SW 1271 (cell line): ENCODE measurements around the gene DAB2IP.

ENCODE experiments used
- DNase-seq, 2 experiments: peaks; one replicate each; lab custom pipeline; 2025; lab: John Stamatoyannopoulos, UW

Gene DAB2IP

DNA sequence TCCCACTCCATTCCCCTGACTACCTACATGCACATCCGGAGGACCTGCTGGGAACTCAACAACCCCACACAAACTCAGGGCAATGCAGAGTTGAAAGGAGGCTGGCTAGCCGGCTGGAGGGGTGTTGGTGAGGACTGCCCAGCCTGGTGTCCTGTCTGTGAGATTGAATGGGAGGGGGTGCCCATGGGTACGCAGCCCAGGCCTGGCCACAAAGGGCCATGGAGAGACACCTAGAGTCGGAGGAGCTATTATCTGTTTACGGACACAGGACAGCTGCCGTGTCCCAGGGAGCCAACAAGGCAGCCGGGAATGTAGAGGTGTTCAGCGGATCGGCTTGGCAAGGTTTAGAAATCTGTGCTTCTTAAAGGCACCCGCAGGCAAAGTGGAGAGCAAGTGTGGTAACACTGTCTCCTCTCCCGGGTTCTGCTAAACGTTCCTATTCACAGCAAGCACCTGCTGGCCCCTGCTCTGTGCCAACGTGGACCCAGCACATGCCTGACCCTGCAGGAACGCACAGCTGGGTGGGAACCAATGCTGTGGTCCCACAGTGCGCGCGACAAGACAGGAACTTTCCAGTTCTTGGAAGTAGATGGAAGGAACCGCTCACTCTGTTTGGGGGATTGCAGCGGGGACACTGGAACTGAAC is 166.7 kb downstream of the DAB2IP start:
- no peak for DNase-seq

DNA sequence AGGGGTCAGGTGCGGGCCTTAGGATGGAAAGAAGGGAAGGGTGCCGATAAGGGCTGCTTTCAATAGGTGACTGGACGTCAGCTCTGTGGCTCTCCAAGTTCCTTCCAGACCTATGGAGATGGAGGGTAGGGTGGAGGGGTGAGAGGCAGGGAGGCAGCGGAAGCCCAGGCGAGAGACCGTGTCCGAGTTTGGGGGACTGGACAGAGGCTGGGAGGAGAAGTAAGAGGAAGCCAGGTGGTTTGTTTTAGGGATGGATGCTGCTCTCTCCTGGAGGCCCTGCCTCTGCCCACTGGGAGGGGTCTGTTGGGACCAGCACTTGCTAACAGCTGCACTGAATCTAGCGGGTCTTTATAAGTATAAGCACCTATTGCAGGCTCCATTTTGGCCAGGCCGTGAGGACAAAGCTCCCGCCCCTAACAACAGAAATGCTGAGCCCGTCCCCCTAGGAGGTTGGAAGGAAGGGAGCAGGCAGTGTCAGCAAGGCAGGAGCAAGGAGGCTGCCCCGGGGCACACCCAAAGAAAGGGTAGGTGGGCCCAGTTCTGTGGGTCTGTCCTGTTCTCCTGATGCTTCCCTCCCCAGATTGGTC is 167.5 kb downstream of the DAB2IP start:
- DNase-seq = no peak

DNA sequence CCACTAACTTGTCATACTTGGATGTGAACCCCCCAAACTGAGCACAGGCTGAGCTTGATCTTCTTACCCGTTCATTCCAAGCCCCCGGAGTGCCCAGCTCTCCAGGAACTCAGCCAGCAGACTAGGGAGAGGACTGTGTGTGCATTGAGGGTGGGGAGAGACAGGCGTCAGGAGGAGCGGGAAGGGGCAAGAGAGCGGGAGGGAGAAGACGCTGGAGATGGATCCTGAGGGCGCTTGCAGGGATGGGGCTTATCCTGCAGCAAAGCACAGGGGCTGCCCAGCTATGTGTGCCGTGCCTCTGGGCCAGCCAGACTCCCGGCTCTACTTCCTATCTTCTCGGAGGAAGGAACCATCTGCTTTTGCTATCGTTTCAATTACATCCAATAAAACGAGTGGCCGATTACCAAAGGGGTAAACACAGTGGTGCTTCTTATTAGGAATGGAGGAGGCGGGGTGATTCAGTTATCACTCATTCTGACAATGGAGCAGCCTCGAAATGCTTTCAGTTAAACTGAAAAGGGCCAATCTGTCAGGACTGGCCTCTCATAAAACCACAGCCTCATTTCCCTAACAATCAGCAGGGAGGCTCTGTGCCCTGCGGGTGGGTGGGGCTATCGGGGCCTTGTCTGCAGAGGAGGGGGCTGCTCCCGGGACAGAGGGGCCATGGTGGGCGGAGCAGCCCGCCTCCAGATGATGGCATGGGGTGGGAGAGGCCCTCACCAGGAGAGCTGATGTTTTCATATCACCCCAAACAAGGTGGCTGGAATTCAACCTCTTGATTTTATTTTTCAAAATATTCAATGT is 168.2 kb downstream of the DAB2IP start:
- no peak for DNase-seq

DNA sequence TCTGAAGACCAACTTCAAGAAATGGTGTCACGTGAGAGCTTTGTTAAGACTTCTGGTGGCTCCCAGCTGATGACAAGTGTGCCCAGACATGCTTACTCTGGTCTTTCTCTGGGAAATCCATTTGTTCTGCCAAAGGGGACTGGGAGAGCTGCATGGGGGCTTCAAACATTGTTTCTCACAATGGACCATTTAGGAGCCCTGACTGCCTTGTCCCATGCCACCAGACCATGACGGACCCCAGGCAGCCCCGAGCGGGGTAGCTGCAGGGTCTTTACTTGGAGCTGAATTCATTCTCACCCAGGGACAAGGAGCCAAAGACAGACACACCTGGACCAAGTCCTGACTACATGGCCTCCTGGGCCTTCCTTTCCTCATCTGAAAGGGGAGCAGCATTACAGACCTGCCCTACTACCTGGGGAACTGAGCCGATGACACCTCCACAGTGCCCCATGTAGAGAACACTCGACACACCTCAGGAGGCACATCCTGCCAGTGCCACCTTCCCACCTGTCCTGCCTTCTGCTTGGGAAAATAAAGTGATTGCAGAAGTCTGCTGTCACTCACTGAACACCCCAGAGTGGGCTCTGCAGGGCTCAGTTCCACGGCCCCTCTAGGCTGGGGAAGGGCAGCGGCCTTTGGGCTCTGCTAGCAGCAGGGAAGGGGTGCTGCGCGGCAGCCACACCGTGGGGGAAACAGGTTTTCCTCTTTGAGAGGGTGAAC is 169.0 kb downstream of the DAB2IP start:
- no peak for DNase-seq

DNA sequence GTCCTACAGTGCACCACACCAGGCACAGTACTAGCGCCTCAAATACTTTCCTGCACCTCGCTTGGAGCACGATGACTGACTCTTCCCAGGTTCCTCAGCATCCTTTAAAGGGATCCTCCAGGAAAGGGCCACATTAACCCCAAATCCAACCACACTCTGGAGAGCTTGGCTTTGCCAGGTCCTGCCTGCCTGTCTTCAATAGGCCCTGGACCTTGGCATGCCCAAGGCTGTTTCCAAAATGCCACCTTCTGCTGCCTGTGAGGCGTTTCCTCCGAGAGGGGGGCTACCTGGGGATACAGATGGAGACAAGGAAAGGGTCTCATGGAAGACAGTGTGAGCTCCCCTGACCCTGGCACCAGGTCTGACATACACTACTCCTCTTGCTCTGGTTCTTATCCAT is 169.9 kb downstream of the DAB2IP start:
- DNase-seq = no peak

DNA sequence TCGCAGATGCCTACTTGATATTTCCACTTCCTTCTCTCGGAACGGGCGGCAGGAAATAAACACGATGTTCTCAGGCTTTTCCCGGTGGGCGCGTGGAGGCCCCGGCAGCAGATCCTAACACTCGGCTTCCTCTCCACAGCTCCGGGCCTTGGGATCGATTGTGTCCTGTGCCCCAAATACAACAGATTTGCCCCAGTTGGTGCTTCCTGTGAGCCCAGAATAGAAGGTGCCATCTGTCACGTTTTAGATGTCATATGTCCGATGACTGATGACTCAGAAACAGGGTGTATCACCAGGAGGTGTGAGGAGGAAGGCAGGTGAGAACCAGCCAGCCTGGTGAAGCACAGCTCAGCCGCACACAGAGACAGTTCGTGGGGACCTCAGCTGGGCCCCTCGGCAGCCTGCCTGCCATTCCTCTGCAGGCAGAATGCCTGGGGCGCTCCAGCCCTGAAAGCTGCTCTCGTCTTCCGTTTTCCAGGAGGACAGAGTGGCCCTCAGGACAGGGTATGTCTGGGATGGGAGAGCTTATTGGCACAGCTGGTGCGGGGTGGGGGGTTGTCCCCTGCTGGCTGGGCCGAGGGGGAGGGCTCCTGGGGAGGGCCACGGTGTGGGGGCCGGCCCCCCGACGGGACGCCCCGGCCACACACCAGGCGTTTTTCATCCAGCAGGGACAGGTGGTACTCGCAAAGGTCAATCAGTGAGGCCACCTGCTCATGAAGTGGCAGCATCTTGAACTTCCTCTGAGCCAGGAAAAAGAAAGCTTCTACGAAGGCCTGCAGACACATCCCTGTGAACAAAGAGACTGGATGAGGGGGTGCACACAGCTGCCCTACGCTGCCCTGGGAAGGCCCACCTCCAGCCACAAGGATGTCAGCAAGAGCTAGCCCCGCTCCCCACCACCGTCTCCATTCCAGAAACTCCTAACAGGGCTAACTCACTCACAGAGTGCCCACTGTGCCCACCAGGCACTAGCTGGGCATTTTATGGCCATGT is 171.0 kb downstream of the DAB2IP start:
- no peak for DNase-seq

DNA sequence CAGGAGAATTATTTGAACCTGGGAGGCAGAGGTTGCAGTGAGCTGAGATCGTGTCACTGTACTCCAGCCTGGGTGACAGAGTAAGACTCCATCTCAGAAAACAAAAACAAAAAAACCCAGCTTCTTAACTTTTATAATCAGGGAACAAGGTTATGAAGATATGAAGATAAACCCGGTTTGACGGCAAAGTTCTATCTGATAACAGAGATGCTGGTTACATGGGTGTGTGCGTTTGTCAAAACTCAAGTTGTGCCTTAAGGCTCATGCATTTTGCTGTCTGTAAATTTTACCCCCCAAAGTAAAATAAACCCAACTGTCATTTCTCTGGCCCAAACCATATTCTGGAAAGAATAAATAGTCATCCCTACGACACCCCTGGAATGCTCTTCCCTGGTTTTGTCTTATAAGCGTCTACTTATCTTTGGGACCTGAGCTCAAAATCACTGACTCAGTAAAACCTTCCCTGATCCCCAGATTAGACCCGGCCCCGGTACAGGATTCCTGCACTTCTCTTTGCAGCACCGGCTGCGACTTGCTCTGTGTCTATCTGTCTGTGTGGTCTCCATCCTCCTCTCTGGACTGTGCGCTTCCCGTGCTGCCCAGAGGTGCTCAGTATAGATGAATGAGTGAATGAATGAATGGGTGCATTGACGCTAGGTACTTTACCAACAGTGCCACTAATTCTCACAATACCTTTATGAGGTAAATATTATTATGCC is 172.2 kb downstream of the DAB2IP start:
- DNase-seq = no peak

DNA sequence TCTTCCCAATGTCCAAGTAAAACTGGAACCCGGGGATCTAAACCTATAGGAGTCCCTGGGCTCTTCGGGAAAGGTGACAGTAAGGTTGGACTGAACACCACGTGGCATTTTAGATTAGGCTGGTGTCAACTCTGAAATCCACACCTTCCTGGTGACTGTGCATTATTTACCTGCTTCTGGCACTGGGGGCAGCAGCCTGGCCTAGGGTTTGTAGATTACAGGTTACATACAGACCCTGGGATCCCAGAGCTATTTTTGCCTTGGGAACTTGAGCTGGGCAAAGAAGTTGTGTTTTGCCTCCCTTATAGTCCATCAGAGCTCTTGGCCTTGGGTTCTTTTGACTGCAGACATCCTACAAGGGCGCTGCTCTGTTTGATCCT is 173.2 kb downstream of the DAB2IP start:
- peak in 1 of 2 experiments; percentile 4 for DNase-seq

DNA sequence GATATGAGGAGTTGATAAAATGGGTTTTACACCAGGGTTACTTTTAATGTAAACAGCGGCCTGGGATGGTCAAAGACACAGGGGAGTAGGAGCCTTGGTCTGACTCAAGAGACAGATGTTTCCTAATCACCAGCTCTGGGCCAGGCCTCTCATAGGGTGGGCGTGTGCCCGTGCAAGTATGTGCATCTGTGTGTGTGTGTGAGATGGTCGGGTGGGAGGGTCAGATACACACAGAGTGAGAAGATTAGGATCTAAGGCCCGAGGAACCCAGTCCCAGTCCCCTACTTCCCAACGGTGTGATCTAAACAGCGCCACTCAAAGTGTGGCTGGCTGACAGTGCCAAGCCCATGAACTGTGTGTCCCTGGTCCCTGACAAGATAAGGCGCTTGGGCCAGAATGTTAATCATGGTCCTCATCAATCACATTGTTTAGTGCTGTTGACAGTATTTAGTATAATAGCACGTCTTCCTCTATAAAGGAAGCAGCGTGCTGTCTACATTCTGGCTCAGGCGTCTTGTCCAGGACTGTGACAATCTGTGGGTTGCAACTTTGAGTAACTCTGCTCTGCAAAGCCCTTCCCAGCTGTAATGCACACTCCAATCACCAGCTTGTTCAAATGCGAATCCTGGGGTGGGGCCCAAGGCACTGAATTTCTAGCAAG is 173.7 kb downstream of the DAB2IP start:
- DNase-seq = no peak

DNA sequence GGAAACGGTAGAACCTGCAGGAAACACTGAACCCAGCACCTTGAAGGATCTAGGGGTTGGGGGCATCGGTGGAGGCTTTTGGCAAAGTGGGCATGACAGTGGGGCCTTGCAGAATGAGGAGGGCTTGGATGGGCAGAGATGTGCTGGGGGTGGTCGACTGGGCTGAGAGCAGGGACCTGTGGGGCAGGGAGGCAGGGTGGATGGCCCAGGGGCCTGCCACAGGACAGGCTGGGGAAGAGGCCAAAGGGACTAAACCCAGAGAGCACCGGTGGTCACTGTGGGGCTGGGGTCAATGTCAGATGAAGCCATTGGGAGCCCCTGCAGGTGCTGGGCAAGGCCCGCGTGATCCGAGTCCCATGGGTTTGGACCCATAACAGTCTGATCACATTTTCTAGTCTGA is 175.3 kb downstream of the DAB2IP start:
- no peak for DNase-seq

DNA sequence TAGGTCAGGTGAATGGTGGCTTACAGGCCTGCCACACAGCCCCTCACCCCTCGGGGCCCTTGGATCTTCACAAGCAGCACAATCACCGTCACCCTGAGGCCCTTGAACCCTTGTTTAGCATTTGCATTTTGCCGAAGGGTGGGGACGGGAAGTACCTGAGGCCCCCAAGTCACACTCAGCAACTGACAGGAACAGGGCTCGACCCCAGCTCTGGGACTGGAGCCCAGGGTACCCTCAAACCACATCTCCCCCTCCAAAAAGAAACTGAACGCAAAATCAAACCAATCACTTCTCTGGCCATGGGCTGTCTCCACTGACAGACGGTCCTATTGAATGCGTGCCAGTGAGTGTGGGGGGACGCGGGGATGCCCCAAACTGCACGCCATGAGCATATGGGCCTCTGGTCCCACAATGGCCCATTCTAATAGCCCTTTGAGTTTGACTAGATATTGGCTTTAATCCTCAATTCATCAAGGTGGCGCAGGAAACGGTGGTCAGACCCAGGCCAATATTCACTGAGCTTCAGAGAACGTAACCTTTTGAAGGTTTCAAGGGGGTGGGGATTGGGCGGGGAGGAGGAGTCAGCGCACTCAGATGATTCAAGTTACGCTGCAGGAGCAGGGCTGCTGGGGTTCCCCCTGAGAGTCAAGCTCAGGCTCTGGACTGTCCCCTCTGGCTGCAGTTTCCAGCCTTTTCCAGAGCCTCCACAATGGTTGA is 176.0 kb downstream of the DAB2IP start:
- DNase-seq = no peak

DNA sequence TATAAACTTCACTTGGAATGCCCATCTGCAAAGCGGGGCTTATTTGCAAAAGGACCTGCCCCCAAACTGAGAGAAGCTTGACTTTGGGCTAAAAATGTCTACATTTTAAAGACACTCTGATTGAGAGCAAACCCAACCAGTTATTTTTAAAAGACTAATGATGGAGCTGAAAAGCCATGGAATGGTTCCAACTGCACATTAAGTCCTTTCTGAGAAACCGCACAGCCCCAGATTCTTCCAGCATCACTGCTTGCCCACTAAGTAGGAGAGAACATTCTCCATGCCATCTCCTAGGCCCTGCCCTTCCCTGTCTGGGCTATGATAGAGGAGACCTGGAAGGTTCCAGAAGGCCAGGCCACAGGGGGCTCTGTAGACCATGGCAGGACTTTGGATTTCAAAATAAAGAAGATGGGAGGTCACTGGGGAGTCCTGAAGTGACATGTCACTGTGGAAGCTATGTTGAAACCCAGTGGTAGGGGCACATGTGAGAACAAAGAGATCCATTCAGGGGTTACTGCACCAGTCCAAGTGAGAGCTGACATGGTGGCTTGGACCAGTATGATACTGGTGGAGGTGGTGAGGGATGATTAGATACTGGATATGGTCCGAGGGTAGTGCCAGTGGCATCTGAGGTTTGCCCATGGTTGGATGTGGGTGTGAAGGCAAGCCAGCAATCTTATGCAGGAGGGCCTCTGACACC is 179.2 kb downstream of the DAB2IP start:
- DNase-seq = no peak

DNA sequence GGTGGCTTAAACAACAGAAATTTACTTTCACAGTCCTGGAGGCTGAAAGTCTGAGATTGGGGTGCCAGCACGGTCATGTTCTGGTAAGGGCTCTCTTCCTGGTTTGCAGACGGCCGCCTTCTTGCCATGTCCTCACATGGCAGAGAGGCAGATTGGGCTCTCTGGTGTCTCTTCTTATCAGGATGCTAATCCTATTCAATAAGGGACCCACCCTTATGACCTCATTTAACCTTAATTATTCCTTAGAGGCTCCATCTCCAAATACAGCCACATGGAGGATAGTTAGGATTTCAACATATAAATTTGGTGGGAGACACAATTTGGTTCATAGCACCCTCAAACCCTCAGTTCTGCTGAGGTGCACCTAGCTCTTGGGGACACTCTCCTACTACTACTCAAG is 180.4 kb downstream of the DAB2IP start:
- no peak for DNase-seq

DNA sequence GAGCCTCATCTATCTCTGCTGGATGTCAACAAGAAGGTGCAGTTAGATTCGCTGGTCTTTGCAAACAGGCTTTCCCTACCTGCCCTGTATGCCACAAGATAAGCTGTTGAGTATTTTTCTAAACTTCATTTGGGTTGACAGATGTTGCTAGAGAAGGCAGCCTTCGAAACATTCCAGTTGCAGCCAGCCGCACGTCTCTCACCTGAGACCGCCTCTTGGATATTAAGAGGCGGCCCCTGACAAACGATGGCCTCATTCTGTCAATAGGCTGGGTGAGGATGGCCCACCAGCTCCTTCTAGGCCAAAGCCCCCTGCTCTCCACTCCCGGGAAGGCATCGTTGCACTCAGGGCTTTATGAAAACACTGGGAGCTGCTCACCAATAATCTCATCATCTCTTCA is 181.6 kb downstream of the DAB2IP start:
- no peak for DNase-seq
